GM20431 (cell line): Measurements from ENCODE around the gene ZNF777.
"Not testable (repeated sequence)": the region's sequence is repeated elsewhere in the genome, so short reads cannot be mapped to it uniquely, and the experiment has no call there.

Experiments used
- in situ Hi-C: fragments of 300-500 bp; cut with MseI, MboI; formaldehyde crosslinking; loops from one replicate; pipeline ENCODE4 v1.15.0; 2020; ENCODE audit warnings: low sequenced_read_pairs; ENCODE audit not compliant: unreplicated experiment

Gene ZNF777

DNA sequence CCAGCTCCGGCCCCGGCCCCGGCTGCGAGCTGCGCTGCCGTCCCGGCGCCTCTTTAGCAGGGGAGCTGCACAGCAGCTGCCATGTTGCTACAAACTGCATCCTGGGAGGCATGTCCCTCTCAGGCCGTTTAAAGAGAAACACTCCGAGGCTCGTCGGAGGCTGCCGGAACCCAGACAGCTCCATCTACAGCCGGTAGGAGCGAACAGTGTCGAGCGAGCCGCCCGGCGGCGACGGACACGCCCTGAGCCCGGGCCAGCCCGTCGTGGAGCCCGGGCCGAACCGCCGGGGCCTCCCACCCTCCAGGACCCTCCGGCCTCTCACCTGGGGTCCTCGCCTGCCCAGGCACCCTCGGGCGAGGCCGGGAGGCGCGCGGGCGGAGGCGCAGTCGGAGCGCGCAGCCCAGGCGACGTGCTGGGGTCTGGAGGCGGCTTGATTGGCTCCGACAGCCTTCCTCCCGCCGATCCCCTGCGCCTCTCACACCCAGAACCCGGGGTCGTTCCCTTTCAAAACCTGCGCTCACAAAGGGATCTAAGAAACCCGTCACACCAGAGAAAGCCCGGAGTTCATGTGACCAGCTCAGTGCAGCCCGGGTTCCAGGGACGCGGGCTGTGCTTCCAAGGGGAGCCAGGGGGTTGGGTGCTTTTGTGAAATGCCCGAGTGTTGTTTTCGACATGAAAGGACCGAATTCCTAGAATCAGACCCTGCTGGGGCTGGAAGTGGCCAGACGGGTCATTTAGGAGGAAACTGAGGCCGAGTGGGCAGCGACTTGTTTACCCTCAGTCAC is at the start of gene ZNF777:
Gene ZNF777 (minus strand): TSS at position 570 of the 785 bp plus-strand sequence. CDS start 5,040 bp downstream, outside the sequence.
- in situ Hi-C loops = no loop called here

DNA sequence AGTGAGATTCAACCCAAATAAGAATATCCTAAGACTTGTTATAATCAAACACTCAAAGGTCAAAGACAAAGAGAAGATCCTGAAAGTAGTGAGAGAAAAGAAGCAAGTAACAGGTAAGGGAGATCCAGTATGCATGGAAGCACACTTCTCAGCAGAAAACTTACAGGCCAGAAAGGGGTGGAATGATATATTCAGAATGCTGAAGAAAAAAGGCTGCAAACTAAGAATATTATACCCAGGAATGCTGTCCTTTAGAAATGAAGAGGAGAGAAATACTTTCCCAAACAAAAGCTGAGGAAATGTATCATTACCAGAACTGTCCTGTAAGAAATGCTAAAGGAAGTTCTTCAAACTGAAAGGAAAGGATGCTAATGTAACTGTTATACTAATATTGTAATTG is 49.4 kb upstream of the ZNF777 start:
- in situ Hi-C loops = no loop called here

DNA sequence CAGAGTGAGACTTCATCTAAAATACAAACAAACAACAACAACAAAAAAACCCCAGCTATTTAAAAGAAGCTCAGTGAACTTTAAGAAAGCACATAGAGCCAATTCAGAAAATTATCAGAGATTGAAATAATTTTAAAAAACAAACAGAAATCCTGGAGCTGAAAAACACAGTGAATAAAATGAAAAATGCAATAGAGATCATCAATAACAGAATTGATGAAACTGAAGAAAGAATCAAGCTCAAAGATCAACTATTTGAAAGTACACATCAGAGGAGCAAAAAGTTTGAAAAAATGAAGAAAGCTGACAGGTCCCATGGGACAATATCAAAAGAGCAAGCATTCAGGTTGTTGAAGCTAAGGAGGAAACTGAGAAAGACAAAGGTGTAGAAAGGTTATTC is 48.9 kb upstream of the ZNF777 start:
- in situ Hi-C loops = no loop called here

DNA sequence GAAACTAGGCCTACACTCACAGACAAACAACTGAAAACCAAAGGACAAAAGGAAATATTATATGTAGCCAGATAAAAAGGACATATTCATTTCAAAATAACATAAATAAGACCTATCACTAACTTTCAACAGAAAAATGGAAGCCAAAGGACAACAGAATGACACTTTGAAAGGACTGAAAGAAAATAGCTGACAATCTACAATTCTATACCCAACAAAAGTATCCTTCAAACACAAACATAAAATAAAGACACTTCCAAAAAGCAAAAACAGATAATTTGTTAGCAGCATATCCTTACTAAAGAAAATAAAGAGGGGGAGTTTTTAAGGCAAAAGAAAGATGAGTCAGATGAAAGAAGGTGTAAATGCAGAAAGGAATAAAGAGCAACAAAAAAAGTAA is 44.7 kb upstream of the ZNF777 start:
- in situ Hi-C loops = no loop called here

DNA sequence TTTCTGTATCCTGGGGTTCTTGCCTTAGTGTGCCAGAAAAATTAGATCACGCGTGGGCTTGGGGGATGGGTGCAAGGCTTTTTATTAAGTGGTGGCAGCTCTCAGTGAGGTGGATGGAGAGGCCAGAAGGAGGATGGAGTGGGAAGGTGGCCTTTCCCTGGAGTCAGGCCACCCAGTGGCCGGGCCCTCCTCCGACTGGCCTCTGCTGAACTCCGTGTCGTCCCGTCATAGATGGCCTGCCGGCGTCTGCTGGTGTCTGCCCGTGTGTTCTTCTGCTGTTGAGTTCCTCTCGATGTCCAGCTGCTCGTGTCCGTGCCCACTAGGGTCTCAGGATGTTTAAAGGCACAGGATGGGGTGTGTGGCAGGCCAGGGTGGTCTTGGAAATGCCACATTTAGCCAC is 40.8 kb upstream of the ZNF777 start:
- in situ Hi-C loops = no loop called here

DNA sequence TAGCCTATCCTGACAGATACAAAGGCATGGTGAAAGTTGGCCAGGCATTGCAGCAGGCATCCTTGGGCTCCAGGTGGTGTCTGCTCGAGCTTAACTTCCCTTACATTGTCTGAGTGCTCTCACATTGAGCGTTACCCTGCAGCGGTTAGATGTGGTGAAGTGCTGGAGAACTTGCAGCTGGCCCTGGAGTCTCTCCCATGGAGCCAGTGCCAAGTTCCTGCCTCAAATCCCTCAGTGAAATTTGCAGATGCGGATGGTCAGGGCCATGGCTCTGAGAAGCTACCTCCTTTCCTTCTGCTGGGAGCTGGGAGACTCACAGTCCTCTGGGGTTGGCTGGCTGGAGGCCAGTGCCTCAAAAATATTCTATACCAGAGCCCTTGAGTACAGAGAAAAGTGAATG is 40.0 kb upstream of the ZNF777 start:
- in situ Hi-C loops = no loop called here

DNA sequence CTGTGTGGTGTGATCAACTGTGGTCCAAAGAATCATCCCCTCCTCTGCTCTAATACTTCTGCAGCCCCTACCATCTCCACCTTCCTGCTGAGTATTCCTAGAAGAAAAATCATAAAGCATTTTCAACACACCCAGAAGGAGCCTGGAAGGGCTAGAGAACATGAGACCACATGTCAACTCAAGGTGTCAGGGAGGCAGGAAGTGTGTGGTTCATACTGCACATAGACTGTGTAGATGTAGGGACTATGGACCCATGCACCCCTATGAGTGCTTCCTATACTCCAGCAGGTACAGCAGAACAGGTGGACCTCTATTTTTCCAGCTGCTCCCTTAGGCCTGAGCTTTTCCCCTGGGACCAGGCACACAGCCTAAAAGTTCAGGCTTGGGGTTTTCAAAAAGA is 39.3 kb upstream of the ZNF777 start:
- in situ Hi-C loops = no loop called here

DNA sequence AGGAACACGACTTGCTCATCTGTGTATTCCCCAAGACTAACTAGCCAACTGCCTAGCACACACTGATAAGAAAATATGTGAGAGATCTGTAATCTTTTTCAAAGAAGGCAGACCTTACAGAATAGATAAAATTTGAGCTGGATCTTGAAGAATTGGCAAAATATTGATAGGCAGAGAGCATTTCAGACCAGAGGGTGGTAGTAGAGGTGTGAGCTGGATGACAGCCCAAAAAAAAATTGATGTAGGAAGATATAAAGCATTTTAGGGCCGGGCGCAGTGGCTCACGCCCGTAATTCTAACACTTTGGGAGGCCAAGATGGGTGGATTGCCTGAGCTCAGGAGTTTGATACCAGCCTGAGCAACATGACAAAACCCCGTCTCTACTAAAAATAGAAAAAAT is 37.9 kb upstream of the ZNF777 start:
- in situ Hi-C loops = no loop called here

DNA sequence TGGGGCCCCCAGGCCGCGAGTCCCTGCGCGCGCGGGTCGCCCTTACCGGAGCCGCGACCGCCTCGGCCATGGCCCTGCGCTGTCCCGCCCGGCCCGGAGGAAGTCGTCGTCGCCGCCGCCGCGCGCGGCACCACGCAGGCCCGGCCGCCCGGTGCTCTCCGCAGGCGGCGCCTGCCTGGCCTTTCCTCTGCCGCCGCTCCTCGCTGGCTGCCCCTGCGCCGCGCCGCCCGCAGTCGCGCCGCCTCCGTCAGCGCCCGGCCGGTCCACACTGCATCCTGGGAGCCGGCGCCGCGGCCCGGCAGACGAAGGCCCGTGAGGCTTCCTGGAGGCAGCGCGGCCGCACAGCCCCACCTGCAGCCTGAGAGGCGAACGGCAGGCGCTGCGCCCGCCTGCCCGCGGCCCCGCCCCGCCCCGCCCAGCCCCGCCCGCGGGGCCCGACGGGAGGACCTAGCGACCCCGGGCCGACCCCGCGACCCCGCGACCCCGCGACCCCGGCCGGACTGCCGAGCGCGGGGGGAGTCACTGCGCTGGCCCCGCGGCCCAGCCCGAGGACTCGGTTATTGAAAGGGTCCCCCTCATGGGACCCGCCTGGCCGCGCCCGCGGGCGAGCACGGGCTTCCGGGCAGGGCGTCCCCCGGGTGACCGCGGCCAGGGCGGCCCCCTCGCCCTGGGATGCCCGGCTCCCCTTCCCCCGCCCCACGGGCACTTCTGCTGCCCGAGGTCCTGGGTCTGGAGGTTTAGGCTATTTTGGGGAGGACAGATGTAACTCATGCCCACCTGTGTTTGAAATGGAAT is 36.8 kb upstream of the ZNF777 start, which contains the start of gene ZNF746:
Gene ZNF746 (minus strand): TSS at position 343 of the 795 bp plus-strand sequence. CDS start 273 bp downstream, at position 70.
- in situ Hi-C loops = no loop called here

DNA sequence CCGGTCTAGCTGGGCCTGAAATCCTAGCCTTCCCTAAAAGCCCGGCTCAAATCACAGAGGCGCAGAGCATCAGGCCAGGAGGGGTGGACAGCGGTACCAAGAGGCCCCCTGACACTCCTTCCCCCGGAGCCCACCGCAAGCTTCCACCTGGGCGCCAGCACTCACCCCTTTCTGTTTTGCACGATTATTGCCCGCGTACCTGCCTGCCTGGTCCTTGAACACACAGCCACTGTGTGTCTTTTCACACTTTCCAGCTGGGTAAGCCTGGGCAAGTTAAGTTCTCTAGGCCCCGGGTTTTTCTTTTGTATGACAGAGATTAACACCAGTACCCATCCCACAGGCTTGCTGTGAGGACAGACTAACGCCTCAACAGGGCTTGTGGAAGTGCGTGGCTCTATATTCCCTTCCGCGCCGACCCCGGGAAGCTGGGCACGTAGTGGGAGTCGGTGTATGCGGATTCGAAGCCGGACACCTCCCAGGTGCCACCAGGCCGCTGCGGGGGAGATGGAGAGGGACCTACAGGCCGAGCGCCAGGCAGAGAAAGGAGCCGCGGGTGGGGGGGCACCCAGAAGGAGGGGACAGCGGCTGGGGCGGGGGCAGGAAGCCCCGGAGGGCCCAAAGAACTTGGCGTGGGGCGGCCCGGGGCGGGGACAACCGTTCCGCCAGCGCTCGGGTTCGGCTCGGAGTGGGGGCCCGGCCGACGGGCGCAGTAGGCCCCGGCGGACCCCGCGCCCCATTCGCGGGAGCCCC is 36.0 kb upstream of the ZNF777 start:
- in situ Hi-C loops = no loop called here

DNA sequence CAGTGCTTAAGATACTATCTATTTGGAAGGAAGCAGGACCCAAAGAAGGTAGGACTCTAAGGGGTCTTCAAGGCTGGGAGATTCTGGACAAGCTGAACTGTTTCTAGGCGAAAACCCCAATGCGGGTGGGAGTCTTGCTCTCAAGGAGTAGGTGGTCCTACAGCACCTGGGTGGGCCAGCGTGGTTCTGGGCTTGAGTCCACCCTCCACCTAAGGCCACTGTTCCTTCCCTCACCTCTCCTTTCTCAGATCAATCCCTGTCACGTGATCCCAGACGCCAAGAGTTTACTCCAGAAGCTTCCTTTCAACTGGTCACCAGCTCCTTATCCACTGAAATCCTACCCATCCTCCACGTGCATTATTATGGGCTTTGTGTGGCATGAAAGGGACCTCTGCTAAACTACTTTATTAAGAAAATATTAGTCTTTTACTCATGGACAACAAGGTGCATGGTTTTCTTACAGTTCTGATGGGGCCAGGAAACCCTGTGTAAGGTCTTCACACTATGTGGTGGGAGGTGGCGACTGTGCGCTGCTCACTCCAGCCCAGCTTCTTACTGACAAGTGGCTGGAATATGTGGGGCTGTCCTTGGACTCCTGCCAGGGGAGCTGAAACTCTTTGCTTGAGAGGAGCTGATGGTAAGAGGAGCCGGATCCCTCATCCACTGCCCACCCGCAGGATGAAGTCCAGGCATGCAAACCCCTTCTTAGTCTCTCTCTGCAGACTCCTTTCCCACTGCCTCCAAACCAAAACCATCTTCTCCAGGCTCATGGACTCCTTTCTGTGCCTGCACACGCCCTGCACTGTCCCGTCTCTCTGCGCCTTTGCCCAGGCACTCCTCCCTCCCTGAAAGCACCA is 35.2 kb upstream of the ZNF777 start:
- in situ Hi-C loops = no loop called here

DNA sequence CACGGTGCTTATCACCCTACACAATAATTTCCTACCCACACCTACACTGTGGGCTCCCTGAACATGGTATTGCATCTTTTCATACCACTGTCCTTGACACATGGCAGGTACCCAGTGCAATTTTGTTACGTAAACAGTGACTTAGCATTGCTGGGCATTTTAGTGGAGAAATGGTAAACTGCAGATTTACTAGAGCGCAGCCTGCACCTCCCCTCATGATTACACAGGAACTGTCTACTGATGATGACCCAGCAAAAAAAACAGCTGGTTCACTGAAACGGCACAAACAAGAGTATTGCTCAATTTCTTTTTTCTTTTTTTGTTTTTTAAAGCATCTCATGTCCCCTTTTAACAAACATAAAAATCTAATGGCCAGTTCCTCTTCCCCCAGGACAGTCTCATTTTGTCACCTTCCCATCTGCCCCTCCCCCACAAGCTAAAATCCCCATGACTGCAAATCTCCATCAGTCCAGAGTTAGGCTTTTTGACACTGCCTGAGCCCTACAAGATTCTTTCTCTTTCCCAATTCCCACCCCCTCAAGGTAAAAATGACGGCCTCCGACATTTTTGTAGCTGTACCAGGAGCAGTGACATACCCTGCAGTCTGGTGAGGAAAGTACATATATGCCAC is 34.0 kb upstream of the ZNF777 start:
- in situ Hi-C loops = no loop called here

DNA sequence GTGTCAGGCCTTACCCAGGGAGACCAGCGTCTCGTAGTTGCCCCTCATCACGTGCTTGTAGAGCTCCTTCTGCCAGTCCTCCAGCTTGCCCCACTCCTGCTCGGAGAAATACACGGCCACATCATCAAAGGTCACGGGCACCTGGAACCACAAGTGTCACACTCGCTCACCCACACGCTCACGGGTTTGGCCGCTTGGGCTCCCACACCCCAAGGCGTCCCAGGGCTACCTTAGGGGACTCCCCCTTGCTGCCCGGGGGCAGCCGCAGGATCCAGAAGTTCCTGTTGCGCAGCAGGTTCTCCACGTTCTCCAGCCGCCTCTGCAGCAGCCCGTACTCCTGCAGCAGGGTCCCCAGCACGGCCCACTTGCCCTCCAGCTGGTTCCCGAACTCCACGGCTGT is 33.1 kb upstream of the ZNF777 start:
- in situ Hi-C loops = not testable (repeated sequence)

DNA sequence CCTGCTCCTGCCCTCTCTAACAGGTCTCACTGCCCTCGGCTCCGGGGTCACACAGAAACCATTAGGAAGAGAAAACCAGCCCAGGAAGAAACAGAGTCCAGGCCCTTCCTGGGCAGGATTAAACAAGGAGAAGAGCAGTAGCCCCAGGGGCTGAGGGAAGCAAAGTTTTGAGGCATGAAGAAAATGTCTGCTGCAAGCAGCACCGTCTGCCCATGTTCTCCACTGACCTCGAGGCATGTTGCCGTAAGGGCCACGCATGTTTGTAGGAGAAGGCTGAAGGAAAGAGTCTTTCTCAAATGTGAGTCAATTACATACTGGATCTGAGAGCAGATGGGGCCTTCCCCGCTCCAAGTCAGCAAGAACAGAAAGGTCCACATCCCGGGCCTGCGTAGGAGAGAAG is 32.5 kb upstream of the ZNF777 start:
- in situ Hi-C loops = no loop called here

DNA sequence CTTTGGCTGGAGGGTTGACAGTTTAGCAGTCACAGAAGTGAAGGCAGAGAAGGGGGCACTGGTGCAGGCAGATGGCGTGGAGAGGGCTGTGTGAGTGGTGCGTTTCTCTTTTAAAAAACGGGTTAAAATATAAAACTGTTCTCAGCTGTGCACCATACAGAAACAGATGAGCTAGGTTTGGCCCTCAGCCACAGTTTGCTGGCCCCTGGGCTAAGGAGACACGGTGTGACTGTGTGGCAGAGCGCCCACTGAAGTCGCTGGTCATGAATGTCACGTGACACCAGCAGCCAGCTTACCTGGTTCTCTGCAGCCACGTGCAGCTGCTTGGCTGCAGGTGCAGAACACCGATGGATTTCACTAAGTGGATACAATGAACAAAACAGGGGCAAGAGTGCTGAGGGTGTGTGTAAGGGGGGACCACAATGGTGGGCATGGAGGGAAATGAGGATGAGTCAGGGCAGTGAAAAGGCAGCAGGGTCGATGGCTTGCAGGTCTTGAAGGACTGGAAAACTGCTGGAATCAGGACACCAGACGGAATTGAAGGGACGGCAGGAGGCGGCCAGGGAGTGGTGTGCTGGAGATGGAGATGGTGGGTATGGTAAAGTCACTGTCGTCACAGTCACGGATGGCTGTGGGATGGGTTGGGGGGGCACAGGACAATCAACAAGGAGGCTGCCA is 29.4 kb upstream of the ZNF777 start:
- in situ Hi-C loops = no loop called here

DNA sequence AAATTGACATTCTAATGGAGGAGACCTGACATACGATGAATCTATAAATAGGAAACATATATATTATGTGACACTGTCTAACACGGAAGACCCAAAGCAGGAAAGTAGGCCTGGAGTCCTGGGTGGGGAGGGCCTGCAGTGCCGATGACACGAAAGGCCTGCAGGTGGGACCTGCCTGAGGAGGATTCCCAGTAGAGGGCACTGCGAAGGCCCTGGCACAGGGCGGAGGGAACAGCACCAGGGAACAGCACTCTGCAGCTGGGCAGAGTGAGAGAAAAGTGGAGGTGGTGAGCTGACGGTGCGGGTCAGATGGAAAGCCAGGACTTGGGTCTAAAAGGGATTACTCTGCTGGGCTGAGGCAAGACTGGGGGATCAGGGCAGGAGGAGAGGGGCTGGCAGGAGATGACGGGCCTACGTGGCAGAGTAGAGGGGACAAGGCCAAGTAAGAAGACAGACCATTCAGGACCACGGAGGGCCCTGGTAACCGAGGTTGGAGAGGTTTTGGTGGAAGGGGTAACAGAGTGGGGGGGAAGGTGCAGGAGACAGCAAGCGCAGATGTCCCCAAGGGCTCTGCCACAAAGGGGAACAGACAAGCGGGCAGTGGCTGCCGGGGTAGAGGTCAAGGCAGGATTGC is 28.6 kb upstream of the ZNF777 start:
- in situ Hi-C loops = no loop called here

DNA sequence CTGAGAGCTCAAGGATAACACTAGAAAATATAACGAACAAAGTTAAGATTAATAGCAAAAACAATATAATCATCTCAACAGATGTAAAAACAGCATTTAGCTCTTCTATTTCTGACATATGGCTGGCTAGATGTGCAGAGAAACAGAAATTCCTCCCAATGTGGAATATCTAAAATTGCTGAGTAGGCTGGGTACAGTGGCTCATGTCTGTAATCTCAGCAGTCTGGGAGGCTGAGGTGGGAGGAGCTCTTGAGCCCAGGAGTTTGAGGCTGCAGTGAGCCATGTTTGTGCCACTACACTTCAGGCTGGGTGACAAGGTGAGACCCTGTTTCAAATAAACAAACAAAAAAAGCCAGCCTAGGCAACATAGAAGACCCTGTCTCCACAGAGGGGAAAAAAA is 18.7 kb upstream of the ZNF777 start:
- in situ Hi-C loops = no loop called here

DNA sequence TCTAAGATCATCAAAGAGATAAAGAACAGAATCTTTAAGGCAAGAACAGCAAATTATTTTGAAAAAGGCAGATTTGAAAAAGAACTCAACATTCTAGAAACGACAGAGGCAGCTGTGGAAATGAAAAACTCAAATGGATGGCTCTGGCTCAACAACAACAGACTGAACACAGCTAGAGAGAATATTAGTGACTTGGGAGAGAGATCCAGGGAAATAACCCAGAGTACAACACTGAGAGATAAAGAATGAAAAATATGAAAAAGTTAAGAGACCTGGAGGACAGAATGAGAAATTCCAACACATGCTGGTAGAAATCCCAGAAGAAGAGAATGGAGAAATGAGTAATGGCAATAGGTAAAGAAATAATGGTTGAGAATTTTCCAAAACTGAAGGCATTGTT is 17.9 kb upstream of the ZNF777 start:
- in situ Hi-C loops = no loop called here
